Immature natural killer cell (primary cell): ENCODE results near the gene RPGRIP1L. TPM values are rescaled to one million over a fixed set of nuclear protein-coding genes. Genes with fewer than 3 reads are reported as not detected.

ENCODE experiments used
- DNase-seq, 3 donors: peaks; one replicate each; pipeline ENCODE4 v3.0.0; 2022; ENCODE audit warnings: mixed read lengths in 1 of 3
- H3K27ac Mint-ChIP-seq, 6 donors: one replicate each; pipeline ENCODE4 v1.8.0; 2020; ENCODE audit warnings: mixed read lengths in 6 of 6, mild to moderate bottlenecking in 5 of 6, inconsistent platforms in 4 of 6, moderate library complexity in 3 of 6
- H3K27me3 Mint-ChIP-seq, 3 donors: one replicate each; pipeline ENCODE4 v1.8.0; 2020 to 2021; ENCODE audit warnings: low read depth in 3 of 3, mild to moderate bottlenecking in 3 of 3, mixed read lengths in 3 of 3, moderate library complexity in 3 of 3, inconsistent platforms in 1 of 3
- H3K36me3 Mint-ChIP-seq, 3 donors: one replicate each; pipeline ENCODE4 v1.8.0; 2020; ENCODE audit warnings: mixed read lengths in 3 of 3, inconsistent platforms in 2 of 3, mild to moderate bottlenecking in 2 of 3
- H3K4me1 Mint-ChIP-seq, 2 donors: one replicate each; pipeline ENCODE4 v1.8.0; 2020; ENCODE audit warnings: inconsistent platforms in 2 of 2, mild to moderate bottlenecking in 2 of 2, mixed read lengths in 2 of 2, moderate library complexity in 1 of 2
- H3K4me3 Mint-ChIP-seq, 5 donors: one replicate each; pipeline ENCODE4 v1.8.0; 2020; ENCODE audit warnings: mild to moderate bottlenecking in 5 of 5, mixed read lengths in 5 of 5, inconsistent platforms in 3 of 5, moderate library complexity in 3 of 5
- H3K9me3 Mint-ChIP-seq, 6 donors: one replicate each; pipeline ENCODE4 v1.8.0; 2020; ENCODE audit warnings: mild to moderate bottlenecking in 6 of 6, mixed read lengths in 6 of 6, inconsistent platforms in 4 of 6, moderate library complexity in 3 of 6
- polyA plus RNA-seq, 3 donors: library from polyadenylated mRNA; unstranded; fragments of 300-500 nt; fragmentation: Illumina TruSeq; gene quantifications; one replicate each; pipeline ENCODE4 v1.2.3, GENCODE V29; 2021

The RPGRIP1L gene
- polyA plus RNA-seq, 3 donors from 2014 or later, result 1.7 to 2.2 TPM; not detected in 1

- Mint-ChIP-seq H3K4me1 (no peaks in the 10 kb centered on the region), H3K27ac (no peak overlapping the region), H3K27me3 (no peaks in the 10 kb centered on the region), H3K36me3 (no peaks in the 10 kb centered on the region), H3K4me3 (no peak overlapping the region), H3K9me3 (no peaks in the 10 kb centered on the region)
- DNase-seq, result no peak
Measured at GRCh38 chr16:53666786-53667415, 36.8 kb downstream of the RPGRIP1L start.

- no peak overlapping the region for H3K27ac Mint-ChIP-seq
- H3K9me3 Mint-ChIP-seq, result no peaks in the 10 kb centered on the region
- H3K4me3 Mint-ChIP-seq, result no peak overlapping the region
- no peaks in the 10 kb centered on the region for H3K27me3 Mint-ChIP-seq
- no peaks in the 10 kb centered on the region for H3K4me1 Mint-ChIP-seq
- H3K36me3 Mint-ChIP-seq, result no peaks in the 10 kb centered on the region
- DNase-seq, result no peak
Measured at GRCh38 chr16:53664724-53665345, 38.8 kb downstream of the RPGRIP1L start.

DNA sequence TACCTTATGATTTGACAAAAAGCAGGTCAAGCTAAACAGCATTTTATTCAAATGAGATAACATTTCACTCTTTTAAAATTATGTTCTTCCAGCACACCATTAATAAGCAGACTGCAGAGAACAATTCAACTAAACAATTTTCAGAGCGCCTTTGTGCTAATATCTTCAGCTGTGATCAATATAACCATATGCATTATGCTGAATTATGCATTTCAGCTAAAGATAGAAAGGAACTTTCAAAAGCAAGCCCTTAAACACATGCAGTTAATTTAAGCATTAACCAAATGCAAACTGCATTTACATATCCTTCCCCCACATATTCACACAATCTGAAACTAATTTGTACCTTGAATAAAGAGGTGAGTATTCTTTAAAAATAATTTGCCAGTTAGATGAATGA lies 41.6 kb downstream of the RPGRIP1L start:
- H3K36me3 Mint-ChIP-seq, result peaks cover 0 to 3% (median 0%) of the 10 kb centered on the region in 3 donors
- no peaks in the 10 kb centered on the region for H3K4me1 Mint-ChIP-seq
- H3K27ac Mint-ChIP-seq, result no peak overlapping the region
- no peak overlapping the region for H3K4me3 Mint-ChIP-seq
- no peaks in the 10 kb centered on the region for H3K27me3 Mint-ChIP-seq
- no peaks in the 10 kb centered on the region for H3K9me3 Mint-ChIP-seq
- no peak for DNase-seq

DNA sequence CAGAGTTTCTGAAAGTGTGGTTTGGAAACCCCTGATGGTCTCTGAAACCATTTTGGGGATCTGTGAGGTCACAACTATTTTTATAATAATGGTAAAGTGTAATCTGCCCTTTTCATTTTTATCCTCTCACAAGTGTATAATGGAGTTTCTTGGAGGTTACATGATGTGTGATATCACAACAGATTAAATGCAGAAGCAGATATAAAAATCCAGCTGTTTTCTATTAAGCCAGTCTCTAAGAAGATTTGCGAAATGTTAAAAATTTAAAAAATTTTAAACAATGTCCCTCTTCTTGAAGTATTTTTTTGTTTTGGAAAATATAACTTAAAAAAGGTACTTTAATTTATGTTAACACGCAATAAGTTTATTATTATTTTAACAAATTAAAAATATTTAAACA lies 48.7 kb downstream of the RPGRIP1L start:
- H3K36me3 Mint-ChIP-seq, result peaks cover 12 to 17% (median 12%) of the 10 kb centered on the region in 3 donors
- H3K4me1 Mint-ChIP-seq, result no peaks in the 10 kb centered on the region
- H3K9me3 Mint-ChIP-seq, result no peaks in the 10 kb centered on the region
- no peak overlapping the region for H3K27ac Mint-ChIP-seq
- no peak overlapping the region for H3K4me3 Mint-ChIP-seq
- H3K27me3 Mint-ChIP-seq, result peaks cover 0 to 2% (median 0%) of the 10 kb centered on the region in 3 donors
- no peak for DNase-seq

DNA sequence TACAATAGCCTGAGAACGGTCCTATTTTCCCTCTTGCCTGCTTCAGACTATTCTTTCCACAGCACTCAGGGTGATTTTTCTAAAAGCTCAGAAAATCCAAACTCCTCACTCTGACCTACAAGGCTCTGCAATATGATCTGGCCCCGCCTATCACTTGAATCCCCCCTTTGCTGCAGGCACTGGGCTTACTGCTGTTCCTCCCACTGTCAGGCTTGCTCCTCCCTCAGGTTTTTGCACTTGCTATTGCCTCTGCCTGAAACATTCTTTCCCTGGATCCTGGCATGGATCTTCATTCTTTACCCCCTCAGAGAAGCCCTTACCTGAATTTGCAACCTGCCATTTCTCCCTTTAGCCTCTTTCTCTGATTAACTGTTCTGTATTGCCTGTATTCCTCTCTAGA lies 52.3 kb downstream of the RPGRIP1L start:
- no peak for DNase-seq
- Mint-ChIP-seq H3K4me3 (no peak overlapping the region), H3K4me1 (no peaks in the 10 kb centered on the region), H3K27ac (no peak overlapping the region), H3K9me3 (no peaks in the 10 kb centered on the region), H3K36me3 (peaks cover 12 to 23% (median 20%) of the 10 kb centered on the region in 3 donors), H3K27me3 (peaks cover 0 to 2% (median 0%) of the 10 kb centered on the region in 3 donors)

DNA sequence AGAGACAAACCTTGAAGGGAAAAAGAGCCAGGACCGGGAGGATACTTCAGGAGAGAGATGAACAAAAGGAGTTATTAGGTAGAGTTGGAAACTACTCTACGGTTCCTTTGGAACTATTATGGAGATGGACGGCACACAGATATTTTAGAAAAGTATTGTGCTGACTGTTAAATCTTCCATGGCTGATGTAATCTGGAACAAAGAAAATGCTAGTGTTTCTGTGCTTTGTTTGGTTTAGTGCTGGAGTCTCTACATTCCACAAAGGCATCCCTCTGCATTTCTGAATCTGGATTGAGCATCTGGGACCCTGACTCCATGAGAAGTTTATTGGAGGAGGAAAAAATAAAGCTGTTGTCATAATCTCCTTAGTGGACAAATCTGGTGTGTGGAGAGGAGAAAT lies 57.2 kb downstream of the RPGRIP1L start:
- Mint-ChIP-seq H3K36me3 (peaks cover 23 to 35% (median 31%) of the 10 kb centered on the region in 3 donors), H3K27me3 (peaks cover 0 to 3% (median 0%) of the 10 kb centered on the region in 3 donors), H3K4me1 (no peaks in the 10 kb centered on the region), H3K9me3 (peaks cover 7 to 19% (median 16%) of the 10 kb centered on the region in 6 donors), H3K27ac (no peak overlapping the region), H3K4me3 (no peak overlapping the region)
- no peak for DNase-seq

DNA sequence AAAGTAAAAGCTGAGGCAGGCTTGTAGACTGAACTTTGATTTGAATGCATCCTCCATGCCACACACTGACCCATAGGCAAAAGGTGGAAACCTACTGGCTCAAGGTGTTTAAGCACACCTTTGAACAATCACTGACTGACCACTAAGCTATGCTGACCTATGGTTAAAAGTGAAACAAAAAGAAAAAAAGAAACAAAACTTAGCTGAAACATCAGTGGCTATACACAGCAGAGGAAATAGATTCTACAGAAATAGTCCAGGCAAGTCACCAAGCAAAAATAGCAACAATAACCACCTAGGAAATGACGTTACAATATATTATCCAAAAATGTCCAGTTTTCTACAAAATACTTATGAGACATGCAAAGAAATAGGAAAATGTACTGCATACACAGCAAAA lies 60.2 kb downstream of the RPGRIP1L start:
- Mint-ChIP-seq H3K4me1 (no peaks in the 10 kb centered on the region), H3K9me3 (peaks cover 7 to 19% (median 16%) of the 10 kb centered on the region in 6 donors), H3K36me3 (peaks cover 32 to 40% (median 39%) of the 10 kb centered on the region in 3 donors), H3K4me3 (no peak overlapping the region), H3K27ac (no peak overlapping the region), H3K27me3 (peaks cover 0 to 4% (median 0%) of the 10 kb centered on the region in 3 donors)
- DNase-seq, result no peak

- peaks cover 7 to 19% (median 16%) of the 10 kb centered on the region in 6 donors for H3K9me3 Mint-ChIP-seq
- no peak overlapping the region for H3K27ac Mint-ChIP-seq
- no peak for DNase-seq
- H3K27me3 Mint-ChIP-seq, result peaks cover 0 to 4% (median 0%) of the 10 kb centered on the region in 3 donors
- H3K4me1 Mint-ChIP-seq, result peaks cover 0 to 2% of the 10 kb centered on the region in 2 donors
- H3K4me3 Mint-ChIP-seq, result no peak overlapping the region
- peaks cover 32 to 35% (median 35%) of the 10 kb centered on the region in 3 donors for H3K36me3 Mint-ChIP-seq
Measured at GRCh38 chr16:53642094-53642493, 61.6 kb downstream of the RPGRIP1L start.

GRCh38 chr16:53636978-53637377 lies 66.7 kb downstream of the RPGRIP1L start:
- Mint-ChIP-seq H3K9me3 (no peaks in the 10 kb centered on the region), H3K4me3 (no peak overlapping the region), H3K4me1 (peaks cover 0 to 5% of the 10 kb centered on the region in 2 donors), H3K27me3 (peaks cover 0 to 2% (median 1%) of the 10 kb centered on the region in 3 donors), H3K27ac (peak overlapping the region in 1 of 6 donors; percentile 85), H3K36me3 (peaks cover 8 to 12% (median 9%) of the 10 kb centered on the region in 3 donors)
- DNase-seq, result no peak

GRCh38 chr16:53632526-53632925 lies 71.1 kb downstream of the RPGRIP1L start:
- Mint-ChIP-seq H3K27me3 (peaks cover 0 to 2% (median 0%) of the 10 kb centered on the region in 3 donors), H3K36me3 (peaks cover 0 to 5% (median 0%) of the 10 kb centered on the region in 3 donors), H3K9me3 (no peaks in the 10 kb centered on the region), H3K27ac (peak overlapping the region in 1 of 6 donors; percentile 9), H3K4me1 (peaks cover 0 to 5% of the 10 kb centered on the region in 2 donors), H3K4me3 (no peak overlapping the region)
- DNase-seq, result no peak

GRCh38 chr16:53631236-53632025 lies 72.2 kb downstream of the RPGRIP1L start:
- Mint-ChIP-seq H3K4me1 (no peaks in the 10 kb centered on the region), H3K4me3 (no peak overlapping the region), H3K36me3 (peaks cover 0 to 5% (median 0%) of the 10 kb centered on the region in 3 donors), H3K9me3 (no peaks in the 10 kb centered on the region), H3K27me3 (peaks cover 0 to 4% (median 0%) of the 10 kb centered on the region in 3 donors), H3K27ac (no peak overlapping the region)
- no peak for DNase-seq

GRCh38 chr16:53629607-53630312 lies 73.9 kb downstream of the RPGRIP1L start:
- no peaks in the 10 kb centered on the region for H3K4me1 Mint-ChIP-seq
- peaks cover 0 to 5% (median 0%) of the 10 kb centered on the region in 3 donors for H3K36me3 Mint-ChIP-seq
- H3K9me3 Mint-ChIP-seq, result no peaks in the 10 kb centered on the region
- H3K4me3 Mint-ChIP-seq, result no peak overlapping the region
- H3K27me3 Mint-ChIP-seq, result peaks cover 0 to 2% (median 0%) of the 10 kb centered on the region in 3 donors
- H3K27ac Mint-ChIP-seq, result no peak overlapping the region
- DNase-seq, result no peak

GRCh38 chr16:53629151-53629550 lies 74.5 kb downstream of the RPGRIP1L start:
- no peaks in the 10 kb centered on the region for H3K9me3 Mint-ChIP-seq
- no peaks in the 10 kb centered on the region for H3K36me3 Mint-ChIP-seq
- H3K4me1 Mint-ChIP-seq, result no peaks in the 10 kb centered on the region
- H3K27ac Mint-ChIP-seq, result no peak overlapping the region
- H3K4me3 Mint-ChIP-seq, result no peak overlapping the region
- no peak for DNase-seq
- peaks cover 0 to 2% (median 0%) of the 10 kb centered on the region in 3 donors for H3K27me3 Mint-ChIP-seq
